Renal cortex interstitium (tissue), 11 donors: ENCODE measurements around the gene RHOB. TPM values are rescaled to one million over a fixed set of nuclear protein-coding genes. Genes with fewer than 3 reads are reported as not detected.
"Not testable (repeated sequence)": the region's sequence is repeated elsewhere in the genome, so short reads cannot be mapped to it uniquely, and the experiment has no call there.

ENCODE experiments used
- DNase-seq, 11 donors: peaks; one replicate each; pipeline ENCODE4 v3.0.0-alpha.2; 2013; ENCODE audit warnings: low read depth in 9 of 11, low spot score in 4 of 11; ENCODE audit errors: extremely low read depth in 1 of 11
- polyA plus RNA-seq, 3 donors: library from polyadenylated mRNA; unstranded; fragments of 120-200 nt; gene quantifications; one replicate each; pipeline ENCODE4 v1.2.1, GENCODE V29; 2013; ENCODE audit not compliant: insufficient read length in 3 of 3

RHOB gene
- polyA plus RNA-seq, 3 donors, result 82.5 to 103 (median 101) TPM

DNA sequence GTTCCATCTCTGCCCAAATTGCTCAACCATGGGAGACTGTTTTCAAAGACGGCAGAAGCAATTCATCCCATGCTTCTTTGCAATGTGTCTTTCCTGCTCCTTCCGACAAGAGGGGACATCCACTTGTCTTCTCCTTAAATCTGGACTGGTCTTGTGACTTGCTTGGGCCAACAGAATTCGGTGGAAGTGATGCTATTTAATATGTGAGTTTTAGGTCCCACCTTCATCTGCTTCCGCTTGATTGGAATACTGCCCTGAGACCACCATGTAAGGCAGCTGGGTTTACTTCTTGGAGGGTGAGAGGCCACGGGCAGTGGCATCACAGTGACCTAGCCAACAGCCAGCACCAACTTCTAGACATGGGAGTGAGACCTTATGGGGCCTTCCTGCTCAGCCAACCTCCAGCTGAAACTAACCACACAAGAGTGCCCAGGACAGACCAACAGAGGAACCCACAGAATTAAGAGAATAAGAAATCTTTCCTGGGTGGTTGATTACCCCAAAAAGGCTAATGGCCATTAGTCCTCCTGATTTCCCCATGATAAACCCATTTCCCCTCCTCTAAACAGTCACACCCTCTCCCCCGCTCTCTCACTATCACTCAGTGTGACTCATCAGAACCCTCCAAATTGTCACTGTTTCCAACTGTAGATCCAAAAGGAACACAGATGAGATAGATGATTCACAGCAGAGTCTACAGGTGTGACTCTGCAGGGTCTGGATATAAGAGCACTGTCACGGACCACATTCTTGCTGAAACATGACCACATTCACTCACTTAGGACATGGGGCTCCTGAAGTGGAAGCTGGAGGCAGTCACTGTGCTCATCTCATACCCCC, 16.2 kb upstream of the RHOB start:
- no peak for DNase-seq

DNA sequence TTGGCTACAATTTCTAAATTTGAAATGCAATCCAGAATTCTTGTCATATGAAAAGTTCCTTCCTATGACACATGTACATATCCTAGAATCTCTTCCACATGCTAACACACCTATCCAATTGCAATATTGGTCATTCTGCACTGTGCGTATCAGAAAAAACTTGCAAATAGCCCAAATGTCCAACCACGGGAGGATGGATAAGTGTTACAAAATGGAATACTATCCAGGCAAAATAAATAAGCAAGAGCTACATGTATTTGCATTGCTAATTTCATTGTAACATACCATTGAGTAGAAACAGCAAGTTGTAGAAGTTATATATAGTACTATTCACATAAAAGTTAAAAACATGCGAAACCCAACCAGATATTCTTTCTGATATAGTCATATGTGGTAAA, 15.6 kb upstream of the RHOB start:
- DNase-seq, result no peak

DNA sequence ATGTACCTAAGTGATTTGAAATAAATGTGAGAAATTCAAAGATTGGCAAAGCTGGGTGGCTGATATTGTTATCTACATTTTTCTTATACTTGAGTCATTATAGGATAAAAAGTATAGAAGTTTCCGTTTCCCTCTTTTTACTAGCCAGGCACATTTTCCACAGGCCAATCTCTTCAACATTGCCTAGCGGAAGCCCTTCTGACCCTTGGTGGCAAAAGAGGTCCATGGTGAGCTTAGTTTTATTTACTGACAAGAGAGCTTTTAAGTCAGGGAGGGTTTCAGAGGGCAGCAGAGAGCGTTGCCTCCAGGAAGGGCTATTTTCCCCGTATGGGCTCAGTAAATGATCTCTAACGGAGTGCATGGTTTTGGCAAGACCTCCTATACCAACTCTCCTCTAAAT, 15.1 kb upstream of the RHOB start:
- no peak for DNase-seq

DNA sequence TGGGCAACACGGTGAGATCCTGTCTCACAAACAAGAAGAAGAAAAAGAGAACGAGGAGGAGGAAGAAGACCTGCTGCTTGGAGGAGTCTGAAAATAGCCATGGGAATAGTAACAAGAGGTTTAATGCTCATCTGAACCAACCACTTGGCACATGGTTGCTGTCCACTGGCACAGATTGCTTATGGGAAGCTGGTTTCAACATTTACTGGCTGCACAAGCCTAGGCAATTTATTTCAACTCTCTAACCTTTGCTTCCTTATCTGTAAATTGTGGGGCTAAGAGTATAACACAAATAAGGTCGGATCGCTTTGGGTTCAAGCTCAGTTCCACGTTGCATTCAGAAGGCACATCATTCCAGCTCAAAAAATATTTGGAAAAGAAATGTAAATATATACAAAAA, 14.2 kb upstream of the RHOB start:
- DNase-seq, result no peak

DNA sequence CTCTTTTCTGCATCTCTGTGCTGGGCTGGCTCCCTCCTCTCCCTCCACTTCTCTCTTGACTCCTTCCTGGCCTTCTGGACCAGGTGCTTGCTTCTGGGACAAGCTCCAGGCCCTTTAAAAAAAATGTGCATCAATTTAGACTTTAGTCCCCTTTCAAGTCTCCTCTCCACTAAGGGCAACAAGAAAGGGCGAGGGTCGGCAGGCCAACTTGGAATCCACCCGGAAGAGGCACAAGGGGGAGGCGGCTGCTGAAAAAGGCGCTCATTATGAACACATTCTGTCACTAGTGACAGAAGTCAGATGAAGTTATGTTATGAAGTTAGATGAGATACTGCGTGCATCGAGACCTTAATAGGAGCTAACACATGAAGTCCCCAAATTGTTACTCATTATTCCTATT, 13.6 kb upstream of the RHOB start:
- no peak for DNase-seq

DNA sequence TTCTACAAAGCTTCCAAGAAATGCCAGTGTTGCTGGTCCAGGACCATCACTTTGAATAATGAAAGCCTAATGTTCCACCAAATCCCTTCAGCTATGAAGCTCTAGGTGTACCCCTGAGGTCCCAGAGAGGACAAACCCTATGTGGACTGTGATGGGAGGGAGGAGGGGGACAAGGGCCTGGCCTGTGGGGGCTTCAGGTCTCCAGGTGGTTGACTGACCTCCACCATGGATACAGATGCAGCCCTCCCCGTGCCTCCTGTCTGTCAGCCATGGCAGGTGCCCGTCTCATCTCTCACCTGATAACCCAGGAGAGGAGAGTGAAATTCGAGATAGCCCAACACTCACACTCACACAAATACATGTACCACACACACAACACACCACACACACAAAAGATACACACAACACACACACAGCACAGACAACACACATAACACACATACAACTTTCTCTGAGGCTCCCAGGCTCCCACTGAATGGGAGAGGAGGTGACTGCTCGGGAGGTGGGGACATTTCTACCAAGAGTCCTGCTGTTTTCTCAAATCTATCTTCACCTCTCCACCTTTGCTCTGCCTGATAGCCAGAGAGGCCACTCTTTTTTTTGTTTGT, 12.8 kb upstream of the RHOB start:
- DNase-seq, result no peak

DNA sequence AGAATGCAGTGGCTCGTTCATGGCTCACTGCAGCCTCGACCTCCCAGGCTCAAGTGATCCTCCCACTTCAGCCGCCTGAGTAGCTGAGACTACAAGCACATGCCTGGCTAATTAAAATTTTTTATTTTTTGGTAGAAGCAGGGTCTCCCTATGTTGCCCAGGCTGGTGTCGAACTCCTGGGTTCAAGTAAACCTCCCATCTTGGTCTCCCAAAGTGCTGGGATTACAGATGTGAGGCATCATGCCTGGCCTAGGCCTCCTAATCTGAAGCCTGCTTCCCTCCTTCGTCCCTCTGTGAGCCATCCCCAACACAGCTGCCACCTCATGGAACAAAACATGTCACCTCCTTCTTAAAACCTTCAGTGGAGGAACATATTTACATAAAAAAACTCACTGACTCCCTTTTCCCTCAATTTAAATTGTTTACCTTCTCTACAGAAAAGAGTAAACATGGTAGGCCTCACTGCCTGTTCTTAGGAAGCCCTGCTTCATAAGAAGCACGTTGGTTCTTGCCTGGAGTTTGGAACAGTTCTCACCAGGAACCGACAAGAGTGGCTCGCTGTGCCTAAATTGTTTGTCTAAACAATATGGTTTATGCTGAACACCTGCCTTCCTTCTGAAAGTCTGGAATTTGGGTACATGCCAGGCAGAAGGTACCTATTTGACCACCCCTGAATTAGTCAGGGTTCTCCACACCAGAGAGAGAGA, 12.1 kb upstream of the RHOB start:
- DNase-seq, result no peak

DNA sequence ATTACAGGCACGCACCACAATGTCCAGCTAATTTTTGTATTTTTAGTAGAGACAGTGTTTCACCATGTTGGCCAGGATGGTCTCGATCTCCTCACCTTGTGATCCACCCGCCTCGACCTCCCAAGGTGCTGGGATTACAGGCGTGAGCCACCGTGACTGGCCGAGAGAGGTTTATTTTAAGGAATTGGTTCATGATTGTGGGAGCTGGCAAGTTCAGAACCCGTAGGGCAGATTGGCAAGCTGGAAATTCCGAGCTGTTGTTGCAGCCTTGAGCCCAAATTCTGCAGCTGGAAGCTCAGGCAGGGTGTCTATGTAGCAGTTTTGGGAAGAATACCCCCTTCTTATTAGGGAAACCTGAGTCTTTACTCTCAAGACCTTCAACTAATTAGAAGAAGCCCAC, 11.4 kb upstream of the RHOB start:
- not testable (repeated sequence) for DNase-seq

DNA sequence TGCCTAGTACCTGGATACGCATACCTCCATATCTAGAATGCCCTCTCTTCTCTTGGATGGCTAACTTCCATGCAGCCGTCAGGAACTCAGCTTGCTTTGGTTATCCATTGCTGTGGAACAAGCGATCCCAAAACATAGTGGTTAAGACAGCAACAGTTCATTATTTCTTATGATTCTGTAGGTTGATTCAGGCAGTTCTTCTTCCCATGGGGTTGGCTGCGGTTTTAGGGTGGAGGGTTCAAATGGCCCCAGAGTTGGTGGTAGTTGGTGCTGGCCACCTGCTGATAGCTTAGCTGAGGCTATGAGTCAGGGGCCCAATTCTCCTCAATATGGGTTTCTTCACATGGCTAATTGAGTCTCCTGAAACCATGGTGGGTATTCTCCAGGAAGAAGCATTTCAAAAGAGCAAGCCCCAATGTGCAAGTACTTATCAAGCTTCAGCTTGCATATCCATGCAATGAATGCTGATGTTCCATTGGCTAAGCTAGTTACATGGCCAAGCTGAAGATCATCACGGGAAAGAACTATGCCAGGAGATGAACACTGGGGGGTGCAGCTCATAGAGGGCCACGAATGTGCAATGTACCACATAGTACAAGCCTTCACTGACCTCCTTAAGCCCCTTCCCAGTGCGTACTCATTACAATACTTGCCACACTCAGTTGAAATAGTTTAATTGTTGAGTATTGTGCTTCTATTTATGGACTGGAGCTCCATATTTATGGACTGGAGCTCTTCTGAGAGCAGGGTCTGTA, 10.0 kb upstream of the RHOB start:
- no peak for DNase-seq

DNA sequence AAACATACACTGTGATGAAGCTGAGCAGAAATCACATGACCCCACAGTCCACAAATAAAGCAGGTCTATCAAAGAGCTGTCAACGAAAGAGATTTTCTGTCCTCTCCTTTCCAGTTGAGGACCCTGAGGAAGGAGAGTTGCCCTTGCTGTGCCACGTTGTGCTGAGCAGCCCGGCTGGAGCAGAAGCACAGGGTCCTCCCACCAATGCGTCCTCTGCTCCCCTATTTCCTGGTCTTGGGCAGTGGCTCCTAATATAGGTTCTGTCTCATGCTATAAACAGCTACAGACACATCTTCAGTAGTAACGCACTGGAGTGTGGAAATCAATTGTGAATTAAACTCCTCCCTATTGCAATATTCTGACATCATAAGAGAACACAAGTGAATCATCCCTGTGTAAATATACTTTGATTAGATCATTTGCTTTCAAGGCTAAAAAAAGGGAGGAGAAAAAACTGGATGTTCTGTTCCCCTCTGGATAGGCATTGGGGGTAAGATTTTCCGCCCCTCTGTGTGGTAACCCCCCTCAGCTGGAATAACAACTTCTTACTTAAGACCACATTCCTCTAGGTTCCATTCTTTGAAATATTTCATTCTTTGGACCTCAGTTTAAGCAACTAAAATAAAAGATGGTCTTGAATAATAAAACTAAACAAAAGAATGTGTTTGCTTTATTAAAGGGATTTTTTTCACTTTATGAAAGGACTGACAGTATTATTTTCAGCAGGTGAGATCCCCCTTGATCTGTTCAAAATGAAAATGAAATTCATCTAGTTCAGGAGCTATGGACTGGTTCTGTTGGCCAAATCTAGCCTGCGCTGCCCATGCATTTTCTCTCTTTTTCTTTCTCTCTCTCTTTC, 8.3 kb upstream of the RHOB start:
- DNase-seq, result no peak

DNA sequence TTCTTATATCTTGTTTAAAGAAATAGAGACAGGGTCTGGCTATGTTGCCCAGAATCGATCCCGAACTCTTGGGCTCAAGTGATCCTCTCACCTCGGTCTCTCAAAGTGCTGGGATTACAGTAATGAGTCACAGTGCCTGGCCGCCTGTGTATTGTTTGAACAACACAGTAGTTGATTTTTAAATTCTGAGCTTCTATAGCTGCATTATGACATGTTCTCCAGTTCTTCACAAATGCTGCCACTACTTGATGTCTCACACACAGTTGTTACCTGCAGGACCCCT, 7.7 kb upstream of the RHOB start:
- DNase-seq, result no peak

DNA sequence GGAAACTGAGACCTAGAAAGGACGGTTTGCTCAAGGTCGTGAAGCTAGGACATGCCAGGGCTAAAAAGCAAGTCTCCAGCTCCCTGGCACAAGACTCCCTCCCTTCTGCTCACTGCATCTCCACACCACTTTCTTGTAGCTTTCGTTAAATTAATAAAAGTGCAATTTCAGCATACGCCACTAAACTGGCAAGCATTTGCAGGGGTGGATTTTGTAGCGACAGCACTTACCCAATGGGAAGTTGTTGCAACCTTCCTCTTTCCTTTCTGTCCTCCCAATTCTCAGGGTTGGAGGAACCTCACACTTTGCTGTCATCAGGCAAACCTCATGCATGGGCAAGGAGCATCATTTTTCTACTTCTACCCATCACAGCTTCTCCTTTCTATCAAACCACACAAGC, 7.4 kb upstream of the RHOB start:
- no peak for DNase-seq

DNA sequence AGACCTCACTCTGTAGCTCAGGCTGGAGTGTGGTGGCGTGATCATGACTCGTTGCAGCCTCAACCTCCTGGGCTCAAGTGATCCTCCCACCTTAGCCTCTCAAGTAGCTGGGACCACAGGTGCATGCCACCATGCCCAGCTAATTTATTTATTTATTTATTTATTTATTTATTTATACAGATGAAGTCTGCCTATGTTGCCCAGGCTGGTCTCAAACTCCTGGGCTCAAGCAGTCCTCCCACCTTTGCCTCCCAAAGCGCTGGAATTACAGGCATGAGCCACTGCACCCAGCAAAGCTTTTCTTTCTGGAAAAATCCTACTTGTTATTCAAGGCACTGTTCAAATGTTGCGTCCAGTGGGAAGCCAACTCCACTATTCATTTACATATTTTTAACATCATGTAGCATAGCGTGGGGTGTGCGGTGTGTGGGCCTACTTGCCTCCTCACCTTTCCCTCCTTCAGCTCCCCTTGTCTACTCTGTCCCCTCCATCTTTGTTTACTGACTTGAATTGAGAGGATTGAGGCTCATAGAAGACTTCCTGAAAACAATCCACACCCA, 6.8 kb upstream of the RHOB start:
- no peak for DNase-seq

DNA sequence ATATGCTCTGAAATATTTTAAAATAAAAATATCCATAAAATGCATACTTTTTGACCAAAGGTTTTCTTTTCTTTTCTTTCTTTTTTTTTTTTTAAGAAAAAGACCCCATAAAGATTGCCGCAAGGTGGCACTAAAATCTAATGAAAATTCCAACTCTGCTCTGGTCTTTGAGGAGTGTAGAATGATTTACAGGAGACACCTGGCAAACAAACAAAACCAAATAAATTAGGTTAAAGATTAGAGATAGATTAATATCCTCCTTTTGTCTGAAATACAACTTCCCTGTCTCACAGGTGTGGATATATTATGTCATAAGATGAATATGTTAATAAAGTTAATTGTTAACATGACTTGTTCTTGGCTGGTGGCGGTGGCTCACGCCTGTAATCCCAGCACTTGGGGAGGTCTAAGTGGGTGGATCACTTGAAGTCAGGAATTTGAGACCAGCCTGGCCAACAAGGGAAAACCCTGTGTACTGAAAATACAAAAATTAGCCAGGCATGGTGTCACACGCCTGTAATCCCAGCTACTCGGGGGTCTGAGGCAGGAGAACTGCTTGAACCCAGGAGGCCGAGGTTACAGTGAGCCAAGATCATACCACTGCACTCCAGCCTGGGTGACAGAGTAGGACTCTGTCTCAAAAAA, 3.5 kb upstream of the RHOB start:
- no peak for DNase-seq

DNA sequence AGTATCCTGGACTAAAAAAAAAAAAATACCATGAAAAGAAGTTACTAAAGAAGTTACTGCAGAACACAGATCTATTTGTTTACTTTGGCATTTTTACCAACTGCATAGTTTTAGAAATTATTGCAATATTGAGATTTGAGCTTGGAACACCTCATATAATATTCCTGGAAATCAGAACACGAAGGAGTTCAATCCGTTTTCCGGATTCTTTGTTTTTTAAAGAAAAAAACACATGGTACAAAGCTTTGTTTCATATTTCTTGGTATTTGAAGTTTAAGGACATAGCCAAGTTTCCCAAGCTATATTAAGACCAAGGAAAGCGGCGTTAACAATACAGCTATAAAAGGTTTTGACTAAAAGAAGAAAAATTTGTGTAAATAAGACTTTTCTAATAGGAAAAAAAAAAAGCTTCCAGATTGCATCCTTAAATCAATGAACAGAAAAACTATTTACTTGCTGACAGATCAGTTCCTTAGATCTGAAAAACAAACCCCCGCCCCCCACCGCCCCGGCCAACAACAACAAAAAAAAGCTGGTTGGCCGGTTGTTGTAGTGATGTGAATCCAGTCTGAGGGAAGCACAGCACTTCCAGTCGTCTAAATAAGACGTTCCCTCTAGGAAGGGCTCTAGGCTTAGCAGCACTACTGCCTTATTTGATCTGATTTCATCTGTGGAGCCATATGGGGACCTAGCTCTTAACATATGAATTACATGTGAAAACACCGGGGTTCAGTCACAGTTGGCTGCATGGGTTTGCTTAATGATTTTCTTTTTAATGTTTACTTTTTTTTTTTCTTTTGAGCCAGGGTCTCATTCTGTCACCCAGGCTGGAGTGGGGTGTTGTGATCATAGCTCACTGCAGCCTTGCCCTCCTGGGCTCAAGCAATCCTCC, 2.5 kb upstream of the RHOB start:
- no peak for DNase-seq

DNA sequence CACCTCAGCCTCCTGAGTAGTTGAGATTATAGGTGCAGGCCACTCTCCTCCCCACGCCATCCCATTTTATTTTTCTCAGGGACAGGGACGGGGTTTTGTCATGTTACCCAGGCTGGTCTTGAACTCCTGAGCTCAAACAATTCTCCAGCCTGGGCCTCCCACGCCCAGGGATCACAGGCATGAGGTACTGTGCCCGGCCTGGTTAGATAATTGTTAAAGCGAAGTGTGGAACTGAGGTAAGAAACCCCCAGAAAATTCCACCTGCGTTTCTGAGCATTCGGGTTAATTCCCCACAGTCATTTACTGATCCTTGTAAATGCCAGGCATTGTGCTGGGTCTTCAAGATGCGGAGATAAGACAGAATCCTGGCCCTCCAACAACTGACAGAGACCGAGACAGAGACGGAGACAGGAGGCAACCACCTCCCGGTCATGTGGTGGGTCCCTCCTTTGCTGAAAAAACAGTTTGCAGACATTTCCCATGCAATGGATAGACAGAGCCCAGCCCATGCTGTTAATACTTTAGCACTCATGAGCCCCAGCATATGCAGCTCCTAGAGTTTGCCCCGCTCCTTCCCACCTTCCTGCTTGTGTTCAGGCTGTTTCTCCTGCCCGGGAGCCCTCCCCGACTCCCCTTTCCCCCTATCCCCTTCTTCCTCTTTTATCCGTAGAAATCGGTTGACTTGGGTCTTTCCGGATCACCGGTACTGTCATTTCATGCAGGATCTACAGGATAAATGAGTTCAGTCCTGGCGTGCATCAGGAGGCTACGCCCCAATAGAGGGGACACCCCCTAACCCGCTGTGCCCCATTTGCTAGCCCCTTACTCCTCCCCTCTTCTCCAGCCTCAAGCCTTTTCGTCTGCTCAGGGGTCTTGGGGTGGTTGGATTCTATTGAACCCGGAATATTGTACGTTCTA, 1.6 kb upstream of the RHOB start:
- no peak for DNase-seq
